Left ventricle myocardium inferior (tissue), 1 donor: ENCODE data around the gene SCD5. TPM values are rescaled to one million over a fixed set of nuclear protein-coding genes. Genes with fewer than 3 reads are reported as not detected.

ENCODE experiments used
- DNase-seq: peaks from one replicate; pipeline ENCODE4 v3.0.0-alpha.2; 2020
- H3K27ac ChIP-seq: fragments of 200-600 bp; replicated peaks from 2 replicates; pipeline ENCODE4 v1.8.0; 2021
- H3K27me3 ChIP-seq: fragments of 200-600 bp; 2 replicates; pipeline ENCODE4 v1.8.0; 2021; ENCODE audit warnings: low read depth
- H3K36me3 ChIP-seq: fragments of 200-600 bp; 2 replicates; pipeline ENCODE4 v1.8.0; 2021
- H3K4me1 ChIP-seq: fragments of 200-600 bp; 2 replicates; pipeline ENCODE4 v1.8.0; 2021
- H3K4me3 ChIP-seq: fragments of 200-600 bp; 2 replicates; pipeline ENCODE4 v1.8.0; 2021; ENCODE audit warnings: mild to moderate bottlenecking, moderate library complexity
- H3K9me3 ChIP-seq: fragments of 200-600 bp; replicated peaks from 2 replicates; pipeline ENCODE4 v1.8.0; 2021
- intact Hi-C: fragments of 100-400 bp; cut with micrococcal nuclease; formaldehyde crosslinking; loops from one replicate; pipeline ENCODE4 v1.11.0; 2022
- total RNA-seq: library from RNA; stranded (reverse); fragmentation: NEBNext Ultra II Directional; extraction: Animal tissue kit (Norgen Biotek cat#: 25700); gene quantifications from one replicate; pipeline ENCODE4 v1.2.1, GENCODE V29; 2021
- TF ChIP-seq, protein P1 (sequence below): fragments of 200-600 bp; IDR thresholded peaks from 2 replicates; pipeline ENCODE4 v1.8.0; 2021; ENCODE audit warnings: antibody characterized with exemption, mild to moderate bottlenecking, borderline replicate concordance
- donor health status: DM: no; HTN: yes; CAD: no; lungs with severe emphysema.

The SCD5 gene
- total RNA-seq, 1 donor from 2014 or later: 4.5 TPM

DNA sequence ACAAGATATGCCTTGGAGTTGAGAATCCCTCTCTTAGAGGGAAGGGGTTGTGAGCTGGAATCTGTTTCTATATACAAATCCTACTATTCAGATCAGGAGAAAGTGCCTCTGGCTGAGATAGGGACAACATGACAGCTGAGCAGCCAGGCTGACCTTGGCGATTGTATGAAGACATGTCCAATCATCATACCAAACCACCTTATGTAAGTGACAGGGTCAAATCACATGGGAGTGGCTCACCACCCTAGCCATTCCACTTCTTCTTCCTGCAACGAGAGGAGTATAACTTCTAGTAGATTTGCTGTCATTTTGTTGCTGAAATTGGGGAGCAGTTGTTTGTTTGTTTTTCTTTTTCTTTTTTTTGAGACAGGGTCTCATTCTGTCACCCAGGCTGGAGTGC is 188.6 kb downstream of the SCD5 start:
- H3K9me3 ChIP-seq: no peaks in the 10 kb centered on the region
- H3K36me3 ChIP-seq: no peaks in the 10 kb centered on the region
- no peak overlapping the region for H3K27ac ChIP-seq
- intact Hi-C loops: no loop called here
- TF ChIP-seq, protein P1, sequence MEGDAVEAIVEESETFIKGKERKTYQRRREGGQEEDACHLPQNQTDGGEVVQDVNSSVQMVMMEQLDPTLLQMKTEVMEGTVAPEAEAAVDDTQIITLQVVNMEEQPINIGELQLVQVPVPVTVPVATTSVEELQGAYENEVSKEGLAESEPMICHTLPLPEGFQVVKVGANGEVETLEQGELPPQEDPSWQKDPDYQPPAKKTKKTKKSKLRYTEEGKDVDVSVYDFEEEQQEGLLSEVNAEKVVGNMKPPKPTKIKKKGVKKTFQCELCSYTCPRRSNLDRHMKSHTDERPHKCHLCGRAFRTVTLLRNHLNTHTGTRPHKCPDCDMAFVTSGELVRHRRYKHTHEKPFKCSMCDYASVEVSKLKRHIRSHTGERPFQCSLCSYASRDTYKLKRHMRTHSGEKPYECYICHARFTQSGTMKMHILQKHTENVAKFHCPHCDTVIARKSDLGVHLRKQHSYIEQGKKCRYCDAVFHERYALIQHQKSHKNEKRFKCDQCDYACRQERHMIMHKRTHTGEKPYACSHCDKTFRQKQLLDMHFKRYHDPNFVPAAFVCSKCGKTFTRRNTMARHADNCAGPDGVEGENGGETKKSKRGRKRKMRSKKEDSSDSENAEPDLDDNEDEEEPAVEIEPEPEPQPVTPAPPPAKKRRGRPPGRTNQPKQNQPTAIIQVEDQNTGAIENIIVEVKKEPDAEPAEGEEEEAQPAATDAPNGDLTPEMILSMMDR: no peak
- no peak overlapping the region for H3K4me3 ChIP-seq
- no peaks in the 10 kb centered on the region for H3K27me3 ChIP-seq
- no peak for DNase-seq
- H3K4me1 ChIP-seq: no peaks in the 10 kb centered on the region

DNA sequence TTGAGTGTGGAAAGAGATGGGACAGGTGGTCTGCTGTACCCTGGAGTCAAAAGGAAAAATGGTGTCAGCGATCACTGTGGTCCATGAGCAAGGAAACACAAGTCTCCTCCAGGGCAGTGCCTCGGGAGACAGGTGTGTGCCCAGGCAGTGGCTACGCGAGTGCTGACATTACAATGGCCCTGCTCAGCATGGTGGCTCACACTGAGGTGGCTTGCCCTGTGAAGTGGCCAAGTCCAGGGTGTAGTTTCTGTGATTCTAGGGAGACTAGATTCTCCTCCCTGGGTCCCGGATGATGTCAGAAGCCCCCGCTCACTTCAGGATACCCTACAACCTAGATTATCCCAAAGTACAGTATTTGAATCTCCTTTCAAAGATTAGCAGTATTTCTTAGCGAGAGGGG is 192.0 kb downstream of the SCD5 start:
- Histone ChIP-seq H3K27me3 (no peaks in the 10 kb centered on the region), H3K4me3 (no peak overlapping the region), H3K4me1 (no peaks in the 10 kb centered on the region), H3K36me3 (no peaks in the 10 kb centered on the region), H3K27ac (no peak overlapping the region), H3K9me3 (no peaks in the 10 kb centered on the region)
- DNase-seq: no peak
- intact Hi-C loops: no loop called here
- TF ChIP-seq, protein P1: no peak

DNA sequence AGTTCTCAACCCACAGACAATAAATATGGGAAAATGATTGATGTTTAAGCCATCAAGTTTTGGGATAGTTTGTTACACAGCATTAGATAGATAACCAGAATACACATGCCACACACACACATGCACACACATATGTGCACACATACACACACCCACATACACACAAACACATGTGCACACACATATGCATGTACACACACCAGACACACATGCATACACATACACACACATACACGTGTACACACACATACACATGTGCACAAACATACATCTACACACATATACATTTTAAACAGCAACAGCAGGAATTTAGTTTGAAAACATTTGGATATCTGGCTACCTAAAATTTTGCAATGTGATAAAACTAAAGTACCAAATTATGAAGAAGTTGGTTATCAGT is 194.1 kb downstream of the SCD5 start:
- Histone ChIP-seq H3K36me3 (no peaks in the 10 kb centered on the region), H3K27me3 (no peaks in the 10 kb centered on the region), H3K27ac (no peak overlapping the region), H3K4me3 (no peak overlapping the region), H3K9me3 (no peaks in the 10 kb centered on the region), H3K4me1 (no peaks in the 10 kb centered on the region)
- TF ChIP-seq, protein P1: no peak
- intact Hi-C loops: no loop called here
- DNase-seq: no peak

DNA sequence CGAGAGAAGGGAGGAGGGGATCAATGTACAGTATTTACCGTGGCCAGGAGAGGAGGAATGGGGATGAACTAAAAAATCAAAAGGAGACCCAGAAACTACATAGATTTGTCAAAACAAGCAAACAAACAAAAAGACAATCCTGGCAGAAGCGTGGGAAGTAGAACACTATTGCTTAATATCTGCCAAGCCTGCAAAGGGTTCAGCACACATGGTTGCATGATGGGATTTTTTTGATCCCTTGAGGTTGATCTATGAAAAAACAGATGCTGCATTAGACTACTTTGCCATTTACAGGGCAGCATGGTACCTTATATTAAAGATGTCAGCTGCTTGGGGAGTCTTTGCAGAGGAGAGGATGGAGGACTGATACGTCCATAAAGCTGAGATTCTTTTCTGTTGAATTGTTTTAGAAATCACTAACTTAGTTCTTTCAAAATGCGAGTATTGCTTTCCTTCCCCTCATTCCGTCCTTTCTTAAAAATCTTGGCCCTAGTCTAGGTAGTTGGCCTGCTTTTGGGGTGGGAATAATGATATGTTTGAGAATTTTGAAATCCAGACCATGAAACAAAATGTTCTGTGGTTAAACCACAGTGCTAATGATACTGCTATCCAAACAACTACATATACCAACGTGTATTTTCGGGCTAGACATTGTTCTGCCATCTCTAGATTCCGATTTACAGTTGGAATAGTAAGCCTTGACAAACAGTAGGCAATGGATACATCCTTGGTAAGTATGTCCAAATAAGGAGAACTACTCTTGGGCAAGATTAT is 197.2 kb downstream of the SCD5 start:
- peak overlapping the region; percentile 61 for H3K27ac ChIP-seq
- TF ChIP-seq, protein P1: no peak
- no peaks in the 10 kb centered on the region for H3K4me1 ChIP-seq
- no peaks in the 10 kb centered on the region for H3K36me3 ChIP-seq
- intact Hi-C loops: no loop called here
- H3K9me3 ChIP-seq: no peaks in the 10 kb centered on the region
- H3K27me3 ChIP-seq: no peaks in the 10 kb centered on the region
- no peak for DNase-seq
- H3K4me3 ChIP-seq: no peak overlapping the region

DNA sequence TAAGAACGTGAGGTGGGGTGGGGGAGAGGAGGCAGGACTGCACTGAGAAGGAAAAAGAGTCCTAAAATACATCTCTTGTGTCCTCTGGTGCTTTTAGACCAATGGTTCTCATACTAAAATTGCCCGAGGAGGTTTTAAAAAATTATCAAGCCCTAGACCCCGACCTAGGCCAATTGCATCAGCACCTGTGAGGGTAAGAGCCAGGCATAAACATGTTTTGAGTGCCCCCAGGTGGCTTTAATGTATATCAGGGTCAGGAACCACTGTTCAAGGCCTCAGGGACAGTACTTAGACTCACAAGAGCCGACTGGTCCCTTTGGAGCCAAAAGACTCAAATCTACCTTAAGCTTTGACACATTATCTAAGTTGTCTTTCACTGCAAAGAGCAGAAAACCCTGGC is 199.3 kb downstream of the SCD5 start:
- DNase-seq: no peak
- Histone ChIP-seq H3K36me3 (no peaks in the 10 kb centered on the region), H3K4me3 (no peak overlapping the region), H3K4me1 (no peaks in the 10 kb centered on the region), H3K27me3 (peaks cover 6% of the 10 kb centered on the region), H3K9me3 (no peaks in the 10 kb centered on the region), H3K27ac (no peak overlapping the region)
- intact Hi-C loops: no loop called here
- TF ChIP-seq, protein P1: no peak
